ENCODE measurements around the gene SUCNR1.

DNA sequence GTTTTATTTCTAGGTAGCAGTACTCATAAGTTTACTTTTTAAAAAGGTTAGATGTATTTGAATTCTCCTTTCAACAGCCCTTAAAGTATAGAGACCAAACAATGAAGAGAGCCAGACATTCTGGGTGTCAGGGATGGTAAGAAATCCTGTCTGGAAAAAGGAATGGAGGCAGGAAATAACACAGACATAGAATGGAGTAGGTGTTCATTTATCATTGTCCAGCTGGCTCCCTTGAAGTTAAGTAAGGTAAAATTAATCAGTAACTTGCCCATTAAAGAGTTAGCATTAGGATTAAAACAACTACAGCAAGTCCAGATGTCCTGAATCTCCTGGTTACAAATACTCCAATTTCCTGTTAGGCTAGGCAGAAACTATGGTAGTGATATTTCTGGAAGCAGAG lies 13.5 kb upstream of the SUCNR1 start:
- no peak for TF ChIP-seq POLR2A (IDR thresholded peaks at IDR 0.05)
- TF ChIP-seq, protein P1, sequence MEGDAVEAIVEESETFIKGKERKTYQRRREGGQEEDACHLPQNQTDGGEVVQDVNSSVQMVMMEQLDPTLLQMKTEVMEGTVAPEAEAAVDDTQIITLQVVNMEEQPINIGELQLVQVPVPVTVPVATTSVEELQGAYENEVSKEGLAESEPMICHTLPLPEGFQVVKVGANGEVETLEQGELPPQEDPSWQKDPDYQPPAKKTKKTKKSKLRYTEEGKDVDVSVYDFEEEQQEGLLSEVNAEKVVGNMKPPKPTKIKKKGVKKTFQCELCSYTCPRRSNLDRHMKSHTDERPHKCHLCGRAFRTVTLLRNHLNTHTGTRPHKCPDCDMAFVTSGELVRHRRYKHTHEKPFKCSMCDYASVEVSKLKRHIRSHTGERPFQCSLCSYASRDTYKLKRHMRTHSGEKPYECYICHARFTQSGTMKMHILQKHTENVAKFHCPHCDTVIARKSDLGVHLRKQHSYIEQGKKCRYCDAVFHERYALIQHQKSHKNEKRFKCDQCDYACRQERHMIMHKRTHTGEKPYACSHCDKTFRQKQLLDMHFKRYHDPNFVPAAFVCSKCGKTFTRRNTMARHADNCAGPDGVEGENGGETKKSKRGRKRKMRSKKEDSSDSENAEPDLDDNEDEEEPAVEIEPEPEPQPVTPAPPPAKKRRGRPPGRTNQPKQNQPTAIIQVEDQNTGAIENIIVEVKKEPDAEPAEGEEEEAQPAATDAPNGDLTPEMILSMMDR (IDR thresholded peaks at IDR 0.05) = no peak
